IPS-18a (cell line): ENCODE measurements around the gene S100A7A.

ENCODE experiments used
- H3K27ac ChIP-seq: one replicate; pipeline ENCODE4 v1.5.1; 2013; ENCODE audit warnings: low read length
- H3K27me3 ChIP-seq: one replicate; pipeline ENCODE4 v1.6.1; 2013; ENCODE audit warnings: mild to moderate bottlenecking, low read length; ENCODE audit not compliant: control insufficient read depth, insufficient read depth
- H3K36me3 ChIP-seq: one replicate; pipeline ENCODE4 v1.6.1; 2013; ENCODE audit warnings: low read depth, low read length; ENCODE audit not compliant: control insufficient read depth
- H3K4me1 ChIP-seq: one replicate; pipeline ENCODE4 v1.6.1; 2013; ENCODE audit warnings: low read depth, low read length; ENCODE audit not compliant: control insufficient read depth
- H3K4me3 ChIP-seq: one replicate; pipeline ENCODE4 v1.5.1; 2013; ENCODE audit warnings: low read length
- H3K9ac ChIP-seq: one replicate; pipeline ENCODE4 v1.6.1; 2013; ENCODE audit warnings: mild to moderate bottlenecking, low read length, moderate library complexity
- H3K9me3 ChIP-seq: one replicate; pipeline ENCODE4 v1.6.1; 2013; ENCODE audit warnings: low read depth, low read length; ENCODE audit not compliant: control insufficient read depth

Gene S100A7A

GRCh38 chr1:153387001-153387400, 29.3 kb upstream of the S100A7A start:
- Histone ChIP-seq H3K9ac (no peak overlapping the region), H3K9me3 (peaks cover under 1% of the 10 kb centered on the region), H3K27ac (no peak overlapping the region), H3K36me3 (no peaks in the 10 kb centered on the region), H3K27me3 (no peaks in the 10 kb centered on the region), H3K4me1 (no peaks in the 10 kb centered on the region), H3K4me3 (no peak overlapping the region)

DNA sequence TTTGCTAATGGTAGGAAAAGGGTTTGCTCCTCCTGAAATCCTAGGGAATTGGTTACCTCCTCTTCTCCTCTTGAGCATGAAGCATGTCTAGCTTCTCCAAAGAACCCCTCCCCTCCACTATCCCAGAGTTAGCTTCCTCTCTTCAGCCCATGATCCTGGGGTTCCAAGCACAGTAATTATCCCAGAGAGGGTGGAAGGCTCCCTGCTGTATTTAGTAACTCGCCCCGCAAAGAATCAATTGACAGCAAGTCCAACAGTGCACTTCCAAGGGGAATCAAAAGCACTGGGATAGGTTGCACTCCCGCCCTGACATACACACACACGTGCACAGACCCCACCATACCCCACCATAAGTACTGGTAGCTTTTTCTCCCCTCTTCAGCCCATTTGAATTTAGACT, 28.5 kb upstream of the S100A7A start:
- Histone ChIP-seq H3K4me1 (no peaks in the 10 kb centered on the region), H3K9ac (no peak overlapping the region), H3K27me3 (no peaks in the 10 kb centered on the region), H3K4me3 (no peak overlapping the region), H3K27ac (no peak overlapping the region), H3K36me3 (no peaks in the 10 kb centered on the region), H3K9me3 (no peaks in the 10 kb centered on the region)

DNA sequence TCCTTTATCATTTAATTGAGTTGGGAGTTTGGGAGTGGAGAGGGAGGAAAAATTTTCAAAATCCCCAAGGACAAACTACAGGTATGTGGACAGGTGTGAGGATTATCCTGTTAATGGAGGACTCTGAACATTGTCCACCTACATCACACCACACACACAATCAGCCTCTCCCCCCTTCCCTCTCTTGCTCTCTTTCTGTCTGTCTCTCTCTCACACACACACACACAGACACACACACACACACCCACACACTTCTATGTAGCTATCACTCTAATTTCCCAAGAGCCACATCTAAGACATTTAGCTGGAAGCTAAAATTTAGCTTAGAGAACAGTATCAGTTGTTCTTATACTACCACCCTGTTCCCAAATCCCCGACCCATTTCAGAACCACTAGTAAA, 26.9 kb upstream of the S100A7A start:
- Histone ChIP-seq H3K4me1 (no peaks in the 10 kb centered on the region), H3K27ac (no peak overlapping the region), H3K27me3 (no peaks in the 10 kb centered on the region), H3K9ac (no peak overlapping the region), H3K9me3 (no peaks in the 10 kb centered on the region), H3K36me3 (no peaks in the 10 kb centered on the region), H3K4me3 (no peak overlapping the region)

- H3K4me1 ChIP-seq: no peaks in the 10 kb centered on the region
Measured at GRCh38 chr1:153389973-153390879, 26.1 kb upstream of the S100A7A start.

GRCh38 chr1:153390938-153391710, 25.2 kb upstream of the S100A7A start, which contains the start of gene S100A8:
TSS of gene S100A8 (minus strand) at chr1:153391073. CDS start at chr1:153390535, 538 bp downstream.
- Histone ChIP-seq H3K4me3 (no peak within 1 kb of the TSS), H3K4me1 (no peaks in the 10 kb centered on the region), H3K9me3 (no peaks in the 10 kb centered on the region), H3K27me3 (no peaks in the 10 kb centered on the region), H3K27ac (no peak within 1 kb of the TSS), H3K36me3 (no peaks in the 10 kb centered on the region), H3K9ac (no peak within 1 kb of the TSS)

More at GRCh38 chr1:153389973-153390879, 26.1 kb upstream of the S100A7A start:
- Histone ChIP-seq H3K4me3 (no peak overlapping the region), H3K36me3 (no peaks in the 10 kb centered on the region), H3K27me3 (no peaks in the 10 kb centered on the region), H3K9ac (no peak overlapping the region), H3K27ac (no peak overlapping the region), H3K9me3 (no peaks in the 10 kb centered on the region)

DNA sequence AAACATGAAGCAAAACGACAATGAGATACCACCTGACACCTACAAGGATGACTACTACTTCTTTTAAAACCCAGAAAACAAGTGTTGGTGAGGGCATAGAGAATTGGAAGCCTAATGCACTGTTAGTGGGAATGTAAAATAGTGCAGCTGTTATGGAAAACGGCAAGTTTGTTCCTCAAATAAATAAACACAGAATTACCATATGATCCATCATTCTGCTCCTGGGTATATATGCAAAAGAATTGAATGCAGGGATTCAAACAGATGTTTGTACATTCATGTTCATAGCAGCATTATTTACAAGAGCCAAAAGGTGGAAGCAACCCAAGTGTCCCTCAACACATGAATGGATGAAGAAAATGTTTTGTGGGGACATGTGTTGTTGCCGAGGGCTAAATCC, 24.1 kb upstream of the S100A7A start:
- Histone ChIP-seq H3K9ac (no peak overlapping the region), H3K9me3 (no peaks in the 10 kb centered on the region), H3K36me3 (no peaks in the 10 kb centered on the region), H3K4me3 (no peak overlapping the region), H3K4me1 (no peaks in the 10 kb centered on the region), H3K27me3 (no peaks in the 10 kb centered on the region), H3K27ac (no peak overlapping the region)

DNA sequence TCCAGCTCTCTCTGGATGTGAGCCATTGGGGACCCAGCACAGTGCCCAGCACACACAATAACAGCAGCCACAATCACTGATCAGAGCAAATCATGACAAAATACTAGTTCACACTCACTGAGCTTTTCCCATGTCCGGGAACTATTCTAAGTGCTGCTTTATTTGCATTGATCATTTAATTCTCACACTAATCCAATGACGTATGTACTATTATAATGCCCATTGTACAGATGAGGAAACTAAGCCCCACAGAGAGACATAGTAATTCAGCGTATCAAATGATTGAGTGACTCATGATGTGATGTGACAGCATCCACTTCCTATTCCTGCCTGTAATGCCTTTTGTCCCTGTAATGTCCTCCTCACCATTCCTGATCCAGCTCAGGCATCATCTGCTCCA, 23.5 kb upstream of the S100A7A start:
- H3K9ac ChIP-seq: no peak overlapping the region
- H3K4me3 ChIP-seq: no peak overlapping the region
- no peak overlapping the region for H3K27ac ChIP-seq
- no peaks in the 10 kb centered on the region for H3K36me3 ChIP-seq
- H3K9me3 ChIP-seq: no peaks in the 10 kb centered on the region
- H3K27me3 ChIP-seq: no peaks in the 10 kb centered on the region
- no peaks in the 10 kb centered on the region for H3K4me1 ChIP-seq

GRCh38 chr1:153393926-153394325, 22.4 kb upstream of the S100A7A start:
- H3K4me1 ChIP-seq: no peaks in the 10 kb centered on the region
- no peaks in the 10 kb centered on the region for H3K36me3 ChIP-seq
- H3K4me3 ChIP-seq: no peak overlapping the region
- H3K27ac ChIP-seq: no peak overlapping the region
- H3K9me3 ChIP-seq: no peaks in the 10 kb centered on the region
- H3K27me3 ChIP-seq: no peaks in the 10 kb centered on the region
- H3K9ac ChIP-seq: no peak overlapping the region

- Histone ChIP-seq H3K9ac (no peak overlapping the region), H3K27ac (no peak overlapping the region), H3K4me3 (no peak overlapping the region), H3K9me3 (no peaks in the 10 kb centered on the region), H3K4me1 (no peaks in the 10 kb centered on the region), H3K27me3 (no peaks in the 10 kb centered on the region), H3K36me3 (no peaks in the 10 kb centered on the region)
Measured at GRCh38 chr1:153394391-153394790, 21.9 kb upstream of the S100A7A start.

DNA sequence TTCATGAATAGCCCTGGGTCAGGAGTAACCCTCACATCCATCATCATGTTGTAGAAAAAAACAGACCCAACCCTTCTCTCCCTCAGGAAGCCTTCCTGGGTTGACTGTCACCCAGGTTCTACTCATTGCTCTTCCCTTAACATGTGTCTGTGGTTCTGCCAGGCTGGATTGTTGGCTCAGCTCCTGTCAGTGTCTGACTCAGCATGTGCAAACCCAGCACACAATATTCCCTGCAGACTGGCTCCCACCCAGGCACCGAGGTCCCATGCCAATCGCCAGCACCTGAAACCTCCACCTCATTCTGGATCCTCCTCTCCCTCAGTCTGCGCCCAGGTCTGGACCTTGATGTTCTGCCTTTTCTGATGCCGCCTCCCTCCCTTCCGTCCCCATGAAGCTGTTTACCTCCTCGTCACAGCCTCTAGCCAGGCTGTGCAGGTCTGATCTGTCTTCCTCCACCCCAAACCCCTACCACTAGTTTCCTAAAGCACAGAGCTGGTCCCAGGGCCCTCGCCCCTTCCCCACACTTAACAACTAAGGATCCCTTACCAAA, 21.1 kb upstream of the S100A7A start:
- H3K27ac ChIP-seq: no peak overlapping the region
- no peaks in the 10 kb centered on the region for H3K36me3 ChIP-seq
- H3K4me1 ChIP-seq: no peaks in the 10 kb centered on the region
- H3K4me3 ChIP-seq: no peak overlapping the region
- no peaks in the 10 kb centered on the region for H3K9me3 ChIP-seq
- H3K9ac ChIP-seq: no peak overlapping the region
- H3K27me3 ChIP-seq: no peaks in the 10 kb centered on the region

- Histone ChIP-seq H3K27ac (no peak overlapping the region), H3K4me3 (no peak overlapping the region), H3K4me1 (no peaks in the 10 kb centered on the region), H3K9ac (no peak overlapping the region), H3K27me3 (no peaks in the 10 kb centered on the region), H3K9me3 (no peaks in the 10 kb centered on the region), H3K36me3 (no peaks in the 10 kb centered on the region)
Measured at GRCh38 chr1:153395776-153396175, 20.5 kb upstream of the S100A7A start.
